ENCODE data around the gene P2RX4.
"Not testable (repeated sequence)": the region's sequence is repeated elsewhere in the genome, so short reads cannot be mapped to it uniquely, and the experiment has no call there.

Gene P2RX4

DNA sequence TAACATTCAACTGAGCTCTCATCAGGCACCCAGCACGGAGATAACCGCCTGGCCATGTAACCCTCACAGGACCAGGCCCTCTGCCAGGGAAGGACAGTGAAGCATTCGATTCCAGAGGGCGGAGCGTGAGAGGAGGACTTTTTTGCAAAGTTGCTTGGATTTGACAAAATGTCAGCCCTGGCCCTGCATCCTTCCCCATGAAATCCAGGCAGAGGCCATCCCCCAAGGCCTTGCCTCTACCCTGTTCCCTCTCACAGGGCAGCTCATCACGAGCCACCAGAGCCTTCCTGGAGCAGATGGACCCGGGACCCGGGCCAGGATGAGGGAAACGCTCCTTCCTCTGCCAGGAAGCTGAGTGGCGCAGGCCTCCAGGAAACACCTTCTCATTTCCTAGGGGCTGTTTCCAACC lies 69.6 kb downstream of the P2RX4 start:
- FAIRE-seq = no peak

DNA sequence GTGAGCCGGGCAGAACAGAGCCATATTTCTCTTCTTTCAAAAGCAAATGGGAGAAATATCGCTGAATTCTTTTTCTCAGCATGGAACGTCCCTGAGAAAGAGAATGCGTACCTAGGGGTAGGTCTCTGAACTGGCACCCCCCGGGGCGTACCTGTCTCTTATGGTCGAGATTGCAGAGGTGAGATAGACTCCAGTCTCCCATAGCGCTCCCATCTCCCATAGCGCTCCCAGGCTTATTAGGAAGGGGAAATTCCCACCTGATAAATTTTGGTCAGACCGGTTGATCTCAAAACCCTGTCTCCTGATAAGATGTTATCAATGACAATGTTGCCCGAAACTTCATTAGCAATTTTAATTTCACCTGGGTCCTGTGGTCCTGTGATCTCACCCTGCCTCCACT lies 70.6 kb downstream of the P2RX4 start:
- not testable (repeated sequence) for FAIRE-seq

DNA sequence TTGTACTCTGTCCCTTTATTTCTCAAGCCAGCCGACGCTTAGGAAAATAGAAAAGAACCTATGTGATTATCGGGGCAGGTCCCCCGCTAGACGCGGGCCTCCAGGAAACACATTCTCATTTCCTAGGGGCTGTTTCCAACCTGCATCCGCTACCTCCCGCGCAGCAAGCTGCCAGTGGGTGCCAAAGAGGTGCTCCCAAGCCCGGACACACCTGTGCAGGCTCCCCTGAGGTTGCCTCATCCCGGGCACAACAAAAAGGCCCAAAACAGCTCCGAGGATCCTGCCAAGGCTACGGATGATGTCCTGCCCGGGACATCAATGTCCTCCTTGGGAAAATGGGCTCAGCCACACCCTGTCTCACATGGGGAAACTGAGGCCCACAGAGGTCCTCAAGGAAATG lies 71.2 kb downstream of the P2RX4 start:
- not testable (repeated sequence) for FAIRE-seq

DNA sequence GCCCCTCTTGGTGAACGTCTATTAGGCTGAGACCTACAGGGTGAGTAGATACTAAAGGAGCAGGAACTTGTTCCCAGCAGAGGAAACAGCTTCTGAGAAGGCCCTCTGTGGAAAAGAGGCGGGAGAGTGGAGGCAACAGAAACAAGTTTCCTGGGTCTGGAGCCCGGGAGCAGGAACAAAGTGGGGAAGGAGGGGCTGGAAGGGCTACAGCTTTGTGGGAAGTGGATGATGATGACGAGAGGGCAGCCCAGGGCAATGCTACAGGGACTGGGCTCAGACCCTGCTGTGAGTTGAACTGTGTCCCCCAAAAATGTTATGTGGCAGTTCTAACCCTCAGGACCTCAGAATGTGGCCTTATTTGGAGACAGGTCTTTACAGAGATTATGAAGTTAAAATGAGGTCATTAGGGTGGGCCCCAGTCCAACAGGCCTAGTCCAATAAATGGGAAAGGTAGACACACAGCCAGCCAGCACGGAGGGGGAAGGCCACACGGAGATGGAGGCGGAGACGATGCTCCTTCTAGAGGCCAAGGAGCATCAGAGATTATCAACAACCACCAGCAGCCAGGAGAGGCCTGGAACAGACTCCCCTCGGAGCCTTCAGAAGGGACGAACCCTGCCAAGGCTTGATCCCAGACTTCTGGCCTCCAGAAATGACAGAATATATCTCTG lies 72.3 kb downstream of the P2RX4 start:
- FAIRE-seq = no peak

DNA sequence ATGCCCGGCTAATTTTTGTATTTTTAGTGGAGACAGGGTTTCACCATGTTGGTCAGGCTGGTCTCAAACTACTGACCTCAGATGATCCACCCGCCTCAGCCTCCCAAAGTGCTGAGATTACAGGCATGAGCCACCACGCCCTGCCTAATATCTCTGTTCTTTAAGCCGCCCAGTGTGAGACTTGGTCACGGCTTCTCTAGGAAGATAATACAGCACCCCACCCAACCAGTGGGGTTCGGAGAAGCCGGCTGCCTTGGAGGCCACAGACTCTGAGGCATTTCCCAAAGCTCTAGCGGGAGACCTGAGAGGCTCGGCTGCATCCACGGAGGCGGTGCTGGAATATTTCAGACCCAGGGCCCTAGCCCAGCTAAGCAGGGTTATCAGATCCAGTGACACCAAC lies 73.0 kb downstream of the P2RX4 start:
- not testable (repeated sequence) for FAIRE-seq

DNA sequence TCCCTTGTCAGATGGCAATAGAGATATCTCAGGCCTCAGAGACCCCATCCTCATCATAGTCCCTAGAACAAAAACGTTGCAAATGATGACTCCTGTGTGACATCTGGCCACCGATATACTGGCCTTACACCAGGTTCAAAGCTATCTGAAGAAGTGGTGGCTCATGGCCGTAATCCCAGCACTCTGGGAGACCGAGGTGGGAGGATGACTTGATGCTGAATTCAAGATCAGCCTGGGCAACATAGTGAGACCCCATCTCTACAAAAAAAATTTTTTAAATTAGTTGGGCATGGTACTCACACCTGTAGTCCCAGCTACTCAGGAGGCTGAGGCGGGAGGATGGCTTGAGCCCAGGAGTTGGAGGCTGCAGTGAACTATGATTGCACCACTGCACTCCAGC lies 73.5 kb downstream of the P2RX4 start:
- no peak for FAIRE-seq
